K562 (cell line): Measurements from ENCODE around the gene PSMB8. TPM values are rescaled to one million over a fixed set of nuclear protein-coding genes. Genes with fewer than 3 reads are reported as not detected.
A peak's percentile ranks its signal among the peaks of the same experiment; 100 is the strongest.

Source experiments
- CHD2 ChIP-seq: IDR thresholded peaks from 2 replicates; pipeline ENCODE4 v1.6.1; 2011; ENCODE audit warnings: low read depth, low read length
- DPF2 ChIP-seq: fragments of 450-650 bp; IDR thresholded peaks from 2 replicates; pipeline ENCODE4 v1.6.1; 2016
- ESRRA ChIP-seq: fragments of 450-650 bp; IDR thresholded peaks from 2 replicates; pipeline ENCODE4 v1.6.1; 2014; ENCODE audit warnings: low read depth, mild to moderate bottlenecking, moderate library complexity, borderline replicate concordance
- FOXK1 ChIP-seq: sonication (generic); formaldehyde crosslinking; IDR thresholded peaks from 2 replicates; pipeline ENCODE4 v1.8.0; 2022; ENCODE audit warnings: missing genetic modification reagents, mild to moderate bottlenecking, borderline replicate concordance
- KDM2B ChIP-seq: fragments of 250-450 bp; sonication (Bioruptor Pico); IDR thresholded peaks from 2 replicates; pipeline ENCODE4 v1.8.0; 2021; ENCODE audit warnings: mild to moderate bottlenecking, moderate library complexity
- KDM4B ChIP-seq, 2 experiments: fragments of 450-650 bp in 1 of 2; sonication (generic) in 1 of 2; IDR thresholded peaks; 2 replicates each; pipeline ENCODE4 v1.6.1; 2016 to 2017; ENCODE audit warnings: borderline replicate concordance in 2 of 2, antibody characterized with exemption in 1 of 2, low read depth in 1 of 2, mild to moderate bottlenecking in 1 of 2
- MNT ChIP-seq, 2 experiments: fragments of 450-650 bp; conservative IDR thresholded peaks; 2 replicates each; pipeline ENCODE4 v1.6.1; 2017; ENCODE audit warnings: mild to moderate bottlenecking in 2 of 2, moderate library complexity in 2 of 2
- MYBL2 ChIP-seq, 2 experiments: fragments of 450-650 bp in 1 of 2; sonication (generic) in 1 of 2; formaldehyde crosslinking in 1 of 2; IDR thresholded peaks; 2 replicates each; pipeline versions ENCODE4 v1.6.1 to v1.8.1; 2017 to 2022; ENCODE audit warnings: borderline replicate concordance in 1 of 2, inconsistent platforms in 1 of 2, low read depth in 1 of 2, mild to moderate bottlenecking in 1 of 2, missing genetic modification reagents in 1 of 2, moderate library complexity in 1 of 2
- PHF20 ChIP-seq: fragments of 450-650 bp; IDR thresholded peaks from 2 replicates; pipeline ENCODE4 v1.6.1; 2018; ENCODE audit not compliant: partially characterized antibody
- POLR2G ChIP-seq: fragments of 200-400 bp; formaldehyde crosslinking; IDR thresholded peaks from 2 replicates; pipeline ENCODE4 v1.6.1; 2017; ENCODE audit warnings: low read depth, mild to moderate bottlenecking, antibody characterized with exemption, low read length, moderate library complexity
- PURB ChIP-seq: sonication (generic); formaldehyde crosslinking; IDR thresholded peaks from 2 replicates; pipeline ENCODE4 v1.9.0; 2021; ENCODE audit warnings: low read depth, mild to moderate bottlenecking, missing genetic modification reagents
- RNF2 ChIP-seq: sonication (generic); IDR thresholded peaks from 2 replicates; pipeline ENCODE4 v1.6.1; 2016
- SMAD1 ChIP-seq: fragments of 150-350 bp; IDR thresholded peaks from 2 replicates; pipeline ENCODE4 v1.6.1; 2014; ENCODE audit warnings: low read length, low read depth; ENCODE audit not compliant: partially characterized antibody
- SRSF9 ChIP-seq: fragments of 200-400 bp; formaldehyde crosslinking; IDR thresholded peaks from 2 replicates; pipeline ENCODE4 v1.6.1; 2017; ENCODE audit warnings: low read depth, low read length, borderline replicate concordance
- VEZF1 ChIP-seq: fragments of 200-800 bp; sonication (Bioruptor generic); IDR thresholded peaks from 2 replicates; pipeline ENCODE4 v1.6.1; 2017; ENCODE audit warnings: missing genetic modification characterization, missing compliant biosample characterization
- ZBTB49 ChIP-seq: sonication (generic); formaldehyde crosslinking; IDR thresholded peaks from 2 replicates; pipeline ENCODE4 v1.8.0; 2022; ENCODE audit warnings: missing genetic modification reagents, mild to moderate bottlenecking, borderline replicate concordance
- polyA plus RNA-seq, 8 experiments: library from polyadenylated mRNA; depleted of rRNA in 4 of 8; stranded (reverse) in 5 of 8; unstranded in 3 of 8; fragments of >200 nt; fragmentation: Nextera tagmentation in 2 of 8; fragmentation: Illumina TruSeq in 1 of 8; extraction: Ambion mirVana in 2 of 8; extraction: Trizol in 1 of 8; gene quantifications; 2 replicates each; pipeline versions ENCODE4 v1.2.1 to v1.2.3, GENCODE V29; 2011 to 2014; ENCODE audit warnings: inconsistent platforms in 1 of 8, missing spikeins in 1 of 8
- total RNA-seq, 7 experiments: library from RNA; depleted of rRNA in 6 of 7; stranded (reverse); fragments of >200 nt in 6 of 7; fragmentation: Illumina TruSeq in 2 of 7; extraction: Trizol in 2 of 7; gene quantifications; 2 replicates each; pipeline versions ENCODE4 v1.2.1 to v1.2.3, GENCODE V29; 2011 to 2021; ENCODE audit warnings: low replicate concordance in 1 of 7
- TF ChIP-seq, protein P1 (sequence below): fragments of 150-350 bp; conservative IDR thresholded peaks from 2 replicates; pipeline ENCODE4 v1.6.1; 2014; ENCODE audit warnings: low read length

Gene PSMB8
- total and polyA plus RNA-seq, 9 of the 15 experiments (the other 6 are each of a cell fraction or from before 2014, with no cell fraction given): 0.71 to 4.0 (median 2.4) TPM

DNA sequence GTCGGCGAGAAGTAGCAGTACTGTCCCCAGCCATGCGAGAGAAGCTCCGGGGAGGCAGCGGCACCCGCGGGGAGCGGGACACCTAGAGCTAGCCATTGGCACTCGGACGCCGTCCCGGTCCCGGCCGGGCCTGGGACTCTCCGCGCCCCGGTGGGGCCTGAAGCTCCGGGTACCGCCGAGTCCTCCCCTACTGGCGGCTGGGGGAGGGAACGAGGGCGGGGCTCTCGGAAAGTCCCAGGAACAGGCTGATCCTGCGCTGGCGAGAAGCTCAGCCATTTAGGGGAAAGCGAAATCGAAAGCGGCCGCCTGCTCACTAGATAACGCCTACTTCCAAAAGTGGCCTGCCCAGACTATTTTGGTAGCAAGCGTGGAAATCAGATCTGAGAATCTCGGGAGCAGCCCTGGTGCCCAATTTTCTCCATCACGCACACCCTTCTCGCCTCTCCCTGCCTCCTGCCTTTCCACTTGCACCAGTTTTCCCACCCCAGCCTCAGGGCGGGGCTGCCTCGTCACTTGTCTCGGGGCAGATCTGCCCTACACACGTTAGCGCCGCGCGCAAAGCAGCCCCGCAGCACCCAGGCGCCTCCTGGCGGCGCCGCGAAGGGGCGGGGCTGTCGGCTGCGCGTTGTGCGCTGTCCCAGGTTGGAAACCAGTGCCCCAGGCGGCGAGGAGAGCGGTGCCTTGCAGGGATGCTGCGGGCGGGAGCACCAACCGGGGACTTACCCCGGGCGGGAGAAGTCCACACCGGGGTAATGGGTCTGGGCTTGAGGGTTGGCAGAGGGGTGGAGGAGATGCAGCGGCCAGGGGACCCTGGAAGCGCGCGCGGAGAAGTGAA is 9.9 kb upstream of the PSMB8 start, which contains the start of the genes PSMB9 and TAP1 (continued):
- TF ChIP-seq PURB (CRISPR knock-in tag) (no peak), POLR2G (peak; percentile 80), KDM2B (CRISPR knock-in tag) (peak; percentile 92; the same call in 1 of the 2 replicates), PHF20 (peak; percentile 10), SRSF9 (no peak), SMAD1 (peak; percentile 18), RNF2 (peak; percentile 52; the same call in 1 of the 2 replicates), CHD2 (no peak), MNT (conservative IDR thresholded peaks at IDR 0.05) (peak; percentile 85 to 93), FOXK1 (CRISPR knock-in tag) (0 out of 2 replicates have a peak, but pooled peaks have one; percentile 92), MYBL2 (IDR thresholded peaks at IDR 0.05; ENCODE audit: low read depth) (no peak), MYBL2 (CRISPR knock-in tag; IDR thresholded peaks at IDR 0.05; ENCODE audit: borderline replicate concordance) (no peak), ZBTB49 (0 out of 2 replicates have a peak, but pooled peaks have one; percentile 90), KDM4B (IDR thresholded peaks at IDR 0.05; ENCODE audit: borderline replicate concordance in 2 of 2, low read depth in 1 of 2) (peak in 1 of 2 experiments; percentile 13; a peak in 2 of 4 replicates), DPF2 (peak; percentile 83; the same call in 1 of the 2 replicates), VEZF1 (peak; percentile 93), ESRRA (peak; percentile 19; the same call in 1 of the 2 replicates)
- TF ChIP-seq, protein P1, sequence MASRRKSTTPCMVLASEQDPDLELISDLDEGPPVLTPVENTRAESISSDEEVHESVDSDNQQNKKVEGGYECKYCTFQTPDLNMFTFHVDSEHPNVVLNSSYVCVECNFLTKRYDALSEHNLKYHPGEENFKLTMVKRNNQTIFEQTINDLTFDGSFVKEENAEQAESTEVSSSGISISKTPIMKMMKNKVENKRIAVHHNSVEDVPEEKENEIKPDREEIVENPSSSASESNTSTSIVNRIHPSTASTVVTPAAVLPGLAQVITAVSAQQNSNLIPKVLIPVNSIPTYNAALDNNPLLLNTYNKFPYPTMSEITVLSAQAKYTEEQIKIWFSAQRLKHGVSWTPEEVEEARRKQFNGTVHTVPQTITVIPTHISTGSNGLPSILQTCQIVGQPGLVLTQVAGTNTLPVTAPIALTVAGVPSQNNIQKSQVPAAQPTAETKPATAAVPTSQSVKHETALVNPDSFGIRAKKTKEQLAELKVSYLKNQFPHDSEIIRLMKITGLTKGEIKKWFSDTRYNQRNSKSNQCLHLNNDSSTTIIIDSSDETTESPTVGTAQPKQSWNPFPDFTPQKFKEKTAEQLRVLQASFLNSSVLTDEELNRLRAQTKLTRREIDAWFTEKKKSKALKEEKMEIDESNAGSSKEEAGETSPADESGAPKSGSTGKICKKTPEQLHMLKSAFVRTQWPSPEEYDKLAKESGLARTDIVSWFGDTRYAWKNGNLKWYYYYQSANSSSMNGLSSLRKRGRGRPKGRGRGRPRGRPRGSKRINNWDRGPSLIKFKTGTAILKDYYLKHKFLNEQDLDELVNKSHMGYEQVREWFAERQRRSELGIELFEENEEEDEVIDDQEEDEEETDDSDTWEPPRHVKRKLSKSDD: 0 out of 2 replicates have a peak, but pooled peaks have one; percentile 20
